Measurements from ENCODE around the gene MACROD2.

DNA sequence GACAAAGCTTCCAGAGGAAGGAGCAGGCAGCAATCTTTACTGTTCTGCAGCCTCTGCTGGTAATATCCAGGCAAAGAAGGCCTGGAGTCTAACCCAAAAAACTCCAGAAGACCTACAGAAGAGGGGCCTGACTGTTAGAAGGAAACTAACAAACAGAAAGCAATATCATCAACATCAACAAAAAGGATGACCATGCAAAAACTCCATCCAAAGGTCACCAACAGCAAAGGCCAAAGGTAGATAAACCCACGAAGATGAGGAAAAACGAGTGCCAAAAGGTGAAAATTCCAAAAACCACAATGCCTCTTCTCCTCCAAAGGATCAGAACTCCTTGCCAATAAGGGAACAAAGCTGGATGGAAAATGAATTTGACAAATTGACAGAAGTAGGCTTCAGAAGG is 811.9 kb downstream of the MACROD2 start:
- TF ChIP-seq CTCF (IDR thresholded peaks at IDR 0.05) (no peak), POLR2A (IDR thresholded peaks at IDR 0.05) (no peak)
